ENCODE data around the gene TOM1. TPM values are rescaled to one million over a fixed set of nuclear protein-coding genes. Genes with fewer than 3 reads are reported as not detected.
A peak's percentile ranks its signal among the peaks of the same experiment; 100 is the strongest.

The TOM1 gene
- total RNA-seq, 1 donor from 2014 or later = 38.2 TPM

- Mint-ChIP-seq H3K9me3 (ENCODE audit: low read depth) (no peaks in the 10 kb centered on the region), H3K27ac (no peak overlapping the region), H3K4me3 (ENCODE audit: low read depth) (no peak overlapping the region), H3K36me3 (ENCODE audit: insufficient read depth) (no peaks in the 10 kb centered on the region), H3K4me1 (ENCODE audit: low read depth) (peaks cover 6% of the 10 kb centered on the region), H3K27me3 (peaks cover 6% of the 10 kb centered on the region)
- TF ChIP-seq, protein P1, sequence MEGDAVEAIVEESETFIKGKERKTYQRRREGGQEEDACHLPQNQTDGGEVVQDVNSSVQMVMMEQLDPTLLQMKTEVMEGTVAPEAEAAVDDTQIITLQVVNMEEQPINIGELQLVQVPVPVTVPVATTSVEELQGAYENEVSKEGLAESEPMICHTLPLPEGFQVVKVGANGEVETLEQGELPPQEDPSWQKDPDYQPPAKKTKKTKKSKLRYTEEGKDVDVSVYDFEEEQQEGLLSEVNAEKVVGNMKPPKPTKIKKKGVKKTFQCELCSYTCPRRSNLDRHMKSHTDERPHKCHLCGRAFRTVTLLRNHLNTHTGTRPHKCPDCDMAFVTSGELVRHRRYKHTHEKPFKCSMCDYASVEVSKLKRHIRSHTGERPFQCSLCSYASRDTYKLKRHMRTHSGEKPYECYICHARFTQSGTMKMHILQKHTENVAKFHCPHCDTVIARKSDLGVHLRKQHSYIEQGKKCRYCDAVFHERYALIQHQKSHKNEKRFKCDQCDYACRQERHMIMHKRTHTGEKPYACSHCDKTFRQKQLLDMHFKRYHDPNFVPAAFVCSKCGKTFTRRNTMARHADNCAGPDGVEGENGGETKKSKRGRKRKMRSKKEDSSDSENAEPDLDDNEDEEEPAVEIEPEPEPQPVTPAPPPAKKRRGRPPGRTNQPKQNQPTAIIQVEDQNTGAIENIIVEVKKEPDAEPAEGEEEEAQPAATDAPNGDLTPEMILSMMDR (IDR thresholded peaks at IDR 0.05; ENCODE audit: unreplicated experiment) = no peak
- no peak for DNase-seq (ENCODE audit: low spot score, unreplicated experiment)
Observed at GRCh38 chr22:35347462-35347861, 47.8 kb downstream of the TOM1 start.

- H3K4me3 Mint-ChIP-seq (ENCODE audit: low read depth) = no peak overlapping the region
- no peak for DNase-seq (ENCODE audit: low spot score, unreplicated experiment)
- H3K36me3 Mint-ChIP-seq (ENCODE audit: insufficient read depth) = no peaks in the 10 kb centered on the region
- no peak overlapping the region for H3K27ac Mint-ChIP-seq
- peaks cover 6% of the 10 kb centered on the region for H3K4me1 Mint-ChIP-seq (ENCODE audit: low read depth)
- TF ChIP-seq, protein P1 (IDR thresholded peaks at IDR 0.05; ENCODE audit: unreplicated experiment) = no peak
- H3K27me3 Mint-ChIP-seq = peaks cover 6% of the 10 kb centered on the region
- H3K9me3 Mint-ChIP-seq (ENCODE audit: low read depth) = no peaks in the 10 kb centered on the region
Observed at GRCh38 chr22:35348026-35348590, 48.4 kb downstream of the TOM1 start.

- DNase-seq (ENCODE audit: low spot score, unreplicated experiment) = no peak
- Mint-ChIP-seq H3K27ac (no peak overlapping the region), H3K9me3 (ENCODE audit: low read depth) (no peaks in the 10 kb centered on the region), H3K4me1 (ENCODE audit: low read depth) (peaks cover 6% of the 10 kb centered on the region), H3K4me3 (ENCODE audit: low read depth) (no peak overlapping the region), H3K27me3 (peaks cover 6% of the 10 kb centered on the region), H3K36me3 (ENCODE audit: insufficient read depth) (no peaks in the 10 kb centered on the region)
- TF ChIP-seq, protein P1 (IDR thresholded peaks at IDR 0.05; ENCODE audit: unreplicated experiment) = no peak
Observed at GRCh38 chr22:35348703-35349102, 49.0 kb downstream of the TOM1 start.

- peaks cover 6% of the 10 kb centered on the region for H3K27me3 Mint-ChIP-seq
- no peak overlapping the region for H3K4me3 Mint-ChIP-seq (ENCODE audit: low read depth)
- no peaks in the 10 kb centered on the region for H3K36me3 Mint-ChIP-seq (ENCODE audit: insufficient read depth)
- peaks cover 6% of the 10 kb centered on the region for H3K4me1 Mint-ChIP-seq (ENCODE audit: low read depth)
- H3K9me3 Mint-ChIP-seq (ENCODE audit: low read depth) = no peaks in the 10 kb centered on the region
- H3K27ac Mint-ChIP-seq = peak overlapping the region; percentile 89
- TF ChIP-seq, protein P1 (IDR thresholded peaks at IDR 0.05; ENCODE audit: unreplicated experiment) = no peak
- no peak for DNase-seq (ENCODE audit: low spot score, unreplicated experiment)
Observed at GRCh38 chr22:35349368-35349703, 49.6 kb downstream of the TOM1 start.

DNA sequence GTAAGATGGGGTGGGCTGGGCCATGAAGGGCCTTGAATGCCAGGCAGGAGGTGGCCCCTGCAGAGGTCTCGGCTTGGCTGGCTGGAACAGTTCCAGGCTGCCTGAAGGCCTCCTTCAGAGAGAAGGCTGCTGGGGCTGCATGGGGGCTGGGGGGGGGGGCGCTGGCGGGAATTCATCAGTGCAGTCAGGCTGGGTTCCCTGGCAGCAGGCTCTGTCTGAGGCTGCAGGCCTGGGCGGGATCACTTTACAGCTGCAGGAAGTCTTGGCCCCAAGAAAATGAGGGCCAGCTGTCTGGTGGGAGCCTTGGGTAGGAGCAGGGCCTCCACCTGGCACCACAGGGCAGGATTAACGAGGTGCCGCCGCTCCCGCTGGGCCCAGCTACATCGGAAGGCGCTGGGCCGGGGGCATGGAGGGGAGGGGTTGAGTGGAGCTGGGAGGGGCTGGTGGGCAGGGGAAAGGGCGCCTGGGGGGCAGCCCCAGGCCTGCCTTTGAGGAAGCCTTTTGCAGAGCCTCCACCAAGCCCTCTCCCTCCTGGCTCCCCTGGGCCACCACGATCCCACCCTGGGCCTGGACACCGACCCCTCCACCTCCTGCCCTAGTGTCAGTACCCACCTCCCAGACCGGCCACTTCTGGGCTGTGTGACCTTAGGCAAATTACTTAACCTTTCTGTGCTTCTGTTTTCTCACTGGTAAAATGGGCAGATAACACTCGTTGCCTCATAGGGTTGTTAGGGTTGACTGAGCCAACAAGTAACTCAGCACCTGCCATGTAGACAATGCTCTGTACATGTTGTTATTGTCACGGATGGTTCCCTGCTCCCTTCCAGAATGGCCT is 50.2 kb downstream of the TOM1 start:
- peaks cover 6% of the 10 kb centered on the region for H3K4me1 Mint-ChIP-seq (ENCODE audit: low read depth)
- peak overlapping the region; percentile 89 for H3K27ac Mint-ChIP-seq
- no peaks in the 10 kb centered on the region for H3K36me3 Mint-ChIP-seq (ENCODE audit: insufficient read depth)
- peaks cover 6% of the 10 kb centered on the region for H3K27me3 Mint-ChIP-seq
- no peaks in the 10 kb centered on the region for H3K9me3 Mint-ChIP-seq (ENCODE audit: low read depth)
- TF ChIP-seq, protein P1 (IDR thresholded peaks at IDR 0.05; ENCODE audit: unreplicated experiment) = no peak
- DNase-seq (ENCODE audit: low spot score, unreplicated experiment) = no peak
- no peak overlapping the region for H3K4me3 Mint-ChIP-seq (ENCODE audit: low read depth)

All from progenitor cell of endocrine pancreas (in vitro differentiated cells).